ENCODE data around the gene SLC29A2. TPM values are rescaled to one million over a fixed set of nuclear protein-coding genes. Genes with fewer than 3 reads are reported as not detected.
A peak's percentile ranks its signal among the peaks of the same experiment; 100 is the strongest.

Gene SLC29A2
- total RNA-seq (10 to 100 TPM in 3 of 10 donors, 1 to 10 TPM in 7; 7.8 to 28.0 (median 9.5) TPM), polyA plus RNA-seq (10 to 100 TPM; 25.9 to 50.6 TPM)
- long read RNA-seq, donor 1, partial matches to known transcripts = 17 of 40 reads
- long read RNA-seq, donor 1, other reads (novel, unspliced or antisense) = 19 of 40 reads
- long read RNA-seq, donor 2, transcript SLC29A2-202 (12 exons, 2,514 nt) = major isoform, 5 of 35 reads
- long read RNA-seq, donor 2, partial matches to known transcripts = 18 of 35 reads
- long read RNA-seq, donor 2, other reads (novel, unspliced or antisense) = 8 of 35 reads
- long read RNA-seq, donor 3, transcript SLC29A2-202 (12 exons, 2,514 nt) = major isoform, 6 of 32 reads
- long read RNA-seq, donor 3, partial matches to known transcripts = 12 of 32 reads
- long read RNA-seq, donor 3, other reads (novel, unspliced or antisense) = 12 of 32 reads

GRCh38 chr11:66371627-66372415 lies at the start of gene SLC29A2:
TSS of gene SLC29A2 (minus strand) at chr11:66371760. CDS start at chr11:66371591, 169 bp downstream.
- Histone ChIP-seq H3K9me3 (no peaks in the 10 kb centered on the region), H3K36me3 (no peaks in the 10 kb centered on the region), H3K4me1 (peaks cover 2 to 45% (median 20%) of the 10 kb centered on the region in 9 donors), H3K27me3 (peaks cover 0 to 39% (median 15%) of the 10 kb centered on the region in 7 donors), H3K27ac (peak within 1 kb of the TSS; percentile 79 to 90 (median 86)), H3K4me3 (peak within 1 kb of the TSS; percentile 59 to 84 (median 78))
- intact Hi-C loops (cut with DNase I) = no loop called here
- DNase-seq (peak; percentile 54 to 77), ATAC-seq (peak; percentile 72 to 86 (median 78))
- no peak for TF ChIP-seq CTCF (IDR thresholded peaks at IDR 0.05)
- 0 to 1% methylated on average over 57 to 72 of the region's 72 CpGs for WGBS, 2 donors

GRCh38 chr11:66420671-66421476 lies 49.3 kb upstream of the SLC29A2 start, which contains the start of gene NPAS4:
TSS of gene NPAS4 (plus strand) at chr11:66421035. CDS start at chr11:66421180, 145 bp downstream.
- ATAC-seq (no peak), DNase-seq (no peak)
- no peak within 1 kb of the TSS for H3K4me3 ChIP-seq
- H3K27me3 ChIP-seq = peaks cover 0 to 37% (median 10%) of the 10 kb centered on the region in 7 donors
- TF ChIP-seq CTCF (IDR thresholded peaks at IDR 0.05) = no peak
- 8 to 10% methylated on average over 69 to 71 of the region's 71 CpGs for WGBS, 2 donors
- peaks cover 0 to 7% (median 0%) of the 10 kb centered on the region in 11 donors for H3K9me3 ChIP-seq
- peak within 1 kb of the TSS in 1 of 10 donors; percentile 26 for H3K27ac ChIP-seq
- peaks cover 0 to 51% (median 30%) of the 10 kb centered on the region in 9 donors for H3K4me1 ChIP-seq
- intact Hi-C loops (cut with DNase I) = no loop called here
- H3K36me3 ChIP-seq = no peaks in the 10 kb centered on the region

GRCh38 chr11:66419825-66420224 lies 48.3 kb upstream of the SLC29A2 start:
- intact Hi-C loops (cut with DNase I) = loop anchor here in 3 of 10 donors (10.0 kb wide), 2 partner anchors 265 to 415 kb away; no protein-coding TSS in a partner anchor
- no peak for TF ChIP-seq CTCF (IDR thresholded peaks at IDR 0.05)
- DNase-seq = no peak
- no peak overlapping the region for H3K4me3 ChIP-seq
- H3K4me1 ChIP-seq = peaks cover 0 to 52% (median 30%) of the 10 kb centered on the region in 9 donors
- H3K9me3 ChIP-seq = peaks cover 0 to 7% (median 0%) of the 10 kb centered on the region in 11 donors
- no peak for ATAC-seq
- no peak overlapping the region for H3K27ac ChIP-seq
- H3K27me3 ChIP-seq = peaks cover 0 to 40% (median 10%) of the 10 kb centered on the region in 7 donors
- H3K36me3 ChIP-seq = no peaks in the 10 kb centered on the region
- 2 to 3% methylated on average over 30 of the region's 30 CpGs for WGBS, 2 donors
